K562 (cell line): ENCODE data around the gene RXRB. TPM values are rescaled to one million over a fixed set of nuclear protein-coding genes. Genes with fewer than 3 reads are reported as not detected.

ENCODE experiments used
- ATAC-seq: fragments of 200-7000 bp; cut with Tn5 transposase; 3 replicates; pipeline ENCODE4 v1.9.1; 2020; ENCODE audit warnings: moderate library complexity
- BruUV-seq: library from RNA; stranded (reverse); fragments of 400-500 nt; replicated peaks from 2 replicates; lab custom pipeline; 2021; lab: Mats Ljungman, UMichigan
- CTCF ChIA-PET: fragments of 300-600 bp; formaldehyde crosslinking; extraction: SDS; loops from one replicate; lab custom pipeline; 2021; ENCODE audit warnings: low intra/inter-chr PET ratio; lab: Yijun Ruan, JAX
- POLR2A ChIA-PET: fragments of 300-600, 350-650 bp; sonication (Branson Sonifier 250); formaldehyde crosslinking; extraction: SDS; loops from one replicate; lab custom pipeline; 2021; ENCODE audit warnings: antibody characterized with exemption, inconsistent platforms; lab: Yijun Ruan, JAX
- DNase-seq, 4 experiments: peaks; one replicate each; pipeline versions ENCODE4 v3.0.0 to v3.0.0-alpha.2; 2011 to 2018; ENCODE audit warnings: low spot score in 3 of 4, mixed read lengths in 3 of 4; ENCODE audit errors: extremely low read depth in 1 of 4
- FAIRE-seq: peaks from 2 replicates; lab custom pipeline; 2011; peaks lifted over from hg19 to GRCh38; lab: Jason Lieb, UNC
- H2AFZ ChIP-seq: 2 replicates; pipeline ENCODE4 v1.6.0; 2011; ENCODE audit warnings: low read depth, low read length, control low read depth, inconsistent platforms
- H3K27ac ChIP-seq: fragments of 200-600 bp; 3 replicates; pipeline ENCODE4 v1.8.0; 2011; ENCODE audit warnings: low read depth, mild to moderate bottlenecking, control low read depth, inconsistent platforms, low read length, moderate library complexity, mixed read lengths; ENCODE audit errors: extremely low read depth
- H3K27me3 ChIP-seq, 2 experiments: fragments of 300-600 bp in 1 of 2; 2 replicates in 1 of 2; 3 replicates in 1 of 2; pipeline versions ENCODE4 v1.6.0 to v1.8.0; 2011; ENCODE audit warnings: inconsistent platforms in 2 of 2, low read length in 2 of 2, mild to moderate bottlenecking in 1 of 2, mixed read lengths in 1 of 2, moderate library complexity in 1 of 2; ENCODE audit not compliant: control insufficient read depth in 2 of 2, insufficient read depth in 2 of 2
- H3K36me3 ChIP-seq: fragments of 300-600 bp; 3 replicates; pipeline ENCODE4 v1.8.0; 2011; ENCODE audit warnings: mild to moderate bottlenecking, low read length, inconsistent platforms; ENCODE audit not compliant: control insufficient read depth, insufficient read depth
- H3K4me1 ChIP-seq, 2 experiments: fragments of 200-600 bp in 1 of 2; replicated peaks in 1 of 2; 2 replicates in 1 of 2; 3 replicates in 1 of 2; pipeline versions ENCODE4 v1.5.1 to v1.8.0; 2011; ENCODE audit warnings: inconsistent platforms in 2 of 2, low read length in 2 of 2, mild to moderate bottlenecking in 1 of 2, mixed read lengths in 1 of 2, moderate library complexity in 1 of 2; ENCODE audit not compliant: control insufficient read depth in 2 of 2, insufficient read depth in 2 of 2
- H3K4me2 ChIP-seq: 2 replicates; pipeline ENCODE4 v1.6.1; 2011; ENCODE audit warnings: low read length, control low read depth, inconsistent platforms, mixed read lengths; ENCODE audit not compliant: insufficient read depth
- H3K4me3 ChIP-seq: fragments of 200-600 bp; sonication (generic), shearing (Covaris generic); 2 replicates; pipeline ENCODE4 v1.5.1; 2016; ENCODE audit warnings: control low read depth, inconsistent platforms
- H3K79me2 ChIP-seq: fragments of 200-600 bp; 3 replicates; pipeline ENCODE4 v1.8.0; 2011; ENCODE audit warnings: low read length, inconsistent platforms; ENCODE audit not compliant: control insufficient read depth, insufficient read depth
- H3K9ac ChIP-seq, 2 experiments: 2 replicates each; pipeline versions ENCODE4 v1.6.0 to v1.6.1; 2011; ENCODE audit warnings: low read depth in 2 of 2, low read length in 2 of 2, control low read depth in 1 of 2, inconsistent platforms in 1 of 2, mild to moderate bottlenecking in 1 of 2, mixed read lengths in 1 of 2; ENCODE audit not compliant: insufficient read depth in 1 of 2
- H3K9me1 ChIP-seq: one replicate; pipeline ENCODE4 v1.6.0; 2011; ENCODE audit warnings: inconsistent platforms, mild to moderate bottlenecking, low read length, moderate library complexity; ENCODE audit not compliant: control insufficient read depth, insufficient read depth
- H3K9me3 ChIP-seq: replicated peaks from 2 replicates; pipeline ENCODE4 v1.5.1; 2011; ENCODE audit warnings: low read depth, low read length, inconsistent platforms; ENCODE audit not compliant: control insufficient read depth, insufficient read depth
- H4K20me1 ChIP-seq: replicated peaks from 2 replicates; pipeline ENCODE4 v1.6.1; 2011; ENCODE audit warnings: low read length, inconsistent platforms, mixed read lengths; ENCODE audit not compliant: control insufficient read depth, insufficient read depth
- CSDE1 ChIP-seq, 2 experiments: fragments of 450-650 bp; IDR thresholded peaks; 2 replicates each; pipeline ENCODE4 v1.6.1; 2016; ENCODE audit warnings: mild to moderate bottlenecking in 1 of 2
- FOXK1 ChIP-seq: sonication (generic); formaldehyde crosslinking; IDR thresholded peaks from 2 replicates; pipeline ENCODE4 v1.8.0; 2022; ENCODE audit warnings: missing genetic modification reagents, mild to moderate bottlenecking, borderline replicate concordance
- FOXK2 ChIP-seq, 2 experiments: fragments of 450-650 bp; IDR thresholded peaks in 1 of 2; conservative IDR thresholded peaks in 1 of 2; 2 replicates each; pipeline ENCODE4 v1.6.1; 2016; ENCODE audit warnings: low read depth in 2 of 2, mild to moderate bottlenecking in 1 of 2
- HNRNPLL ChIP-seq: fragments of 200-400 bp; formaldehyde crosslinking; IDR thresholded peaks from 2 replicates; pipeline ENCODE4 v1.6.1; 2017; ENCODE audit warnings: low read length, low read depth, mild to moderate bottlenecking; ENCODE audit not compliant: poor library complexity, severe bottlenecking
- PKNOX1 ChIP-seq: fragments of 450-650 bp; IDR thresholded peaks from 2 replicates; pipeline ENCODE4 v1.6.1; 2016
- PTBP1 ChIP-seq: fragments of 200-400 bp; formaldehyde crosslinking; IDR thresholded peaks from 2 replicates; pipeline ENCODE4 v1.6.1; 2017; ENCODE audit warnings: low read depth, low read length
- RFX5 ChIP-seq: IDR thresholded peaks from 2 replicates; pipeline ENCODE4 v1.6.1; 2011; ENCODE audit warnings: low read depth, mild to moderate bottlenecking, improper control_type of control experiment, low read length
- VEZF1 ChIP-seq: fragments of 200-800 bp; sonication (Bioruptor generic); IDR thresholded peaks from 2 replicates; pipeline ENCODE4 v1.6.1; 2017; ENCODE audit warnings: missing genetic modification characterization, missing compliant biosample characterization
- ZBTB43 ChIP-seq: sonication (generic); formaldehyde crosslinking; IDR thresholded peaks from 2 replicates; pipeline ENCODE4 v1.8.0; 2023; ENCODE audit warnings: mild to moderate bottlenecking, missing genetic modification reagents
- WGBS: fragments of 100-300 bp; shearing (Covaris generic); methylation state at CpG from one replicate; pipeline ENCODE4 v1.1.6; 2016; ENCODE audit warnings: low coverage, mixed read lengths; ENCODE audit not compliant: insufficient coverage; ENCODE audit errors: missing lambda C conversion rate; 5-methylcytosine and 5-hydroxymethylcytosine counted together
- in situ Hi-C: fragments of 300-500 bp; cut with MboI; formaldehyde crosslinking; loops from 4 replicates; pipeline ENCODE4 v1.15.0; 2018; ENCODE audit warnings: inconsistent platforms, mixed read lengths
- intact Hi-C: fragments of 100-400 bp; cut with micrococcal nuclease; formaldehyde crosslinking; loops from 2 replicates; pipeline ENCODE4 v1.14.2; 2022
- polyA plus RNA-seq, 8 experiments: library from polyadenylated mRNA; depleted of rRNA in 4 of 8; stranded (reverse) in 5 of 8; unstranded in 3 of 8; fragments of >200 nt; fragmentation: Nextera tagmentation in 2 of 8; fragmentation: Illumina TruSeq in 1 of 8; extraction: Ambion mirVana in 2 of 8; extraction: Trizol in 1 of 8; gene quantifications; 2 replicates each; pipeline versions ENCODE4 v1.2.1 to v1.2.3, GENCODE V29; 2011 to 2014; ENCODE audit warnings: inconsistent platforms in 1 of 8, missing spikeins in 1 of 8
- total RNA-seq, 7 experiments: library from RNA; depleted of rRNA in 6 of 7; stranded (reverse); fragments of >200 nt in 6 of 7; fragmentation: Illumina TruSeq in 2 of 7; extraction: Trizol in 2 of 7; gene quantifications; 2 replicates each; pipeline versions ENCODE4 v1.2.1 to v1.2.3, GENCODE V29; 2011 to 2021; ENCODE audit warnings: low replicate concordance in 1 of 7
- TF ChIP-seq, protein P1 (sequence below): sonication (generic); formaldehyde crosslinking; IDR thresholded peaks from 2 replicates; pipeline ENCODE4 v1.8.1; 2023; ENCODE audit warnings: mild to moderate bottlenecking, missing genetic modification reagents
- TF ChIP-seq, protein P2 (sequence below), 2 experiments: fragments of 450-650 bp in 1 of 2; sonication (generic) in 1 of 2; formaldehyde crosslinking in 1 of 2; IDR thresholded peaks in 1 of 2; conservative IDR thresholded peaks in 1 of 2; 2 replicates each; pipeline versions ENCODE4 v1.6.1 to v1.8.1; 2016 to 2023; ENCODE audit warnings: mild to moderate bottlenecking in 2 of 2, moderate library complexity in 2 of 2, inconsistent platforms in 1 of 2, missing genetic modification reagents in 1 of 2

The RXRB gene
- total and polyA plus RNA-seq, 9 of the 15 experiments (the other 6 are each of a cell fraction or from before 2014, with no cell fraction given) = 0.76 to 35.5 (median 18.4) TPM

DNA sequence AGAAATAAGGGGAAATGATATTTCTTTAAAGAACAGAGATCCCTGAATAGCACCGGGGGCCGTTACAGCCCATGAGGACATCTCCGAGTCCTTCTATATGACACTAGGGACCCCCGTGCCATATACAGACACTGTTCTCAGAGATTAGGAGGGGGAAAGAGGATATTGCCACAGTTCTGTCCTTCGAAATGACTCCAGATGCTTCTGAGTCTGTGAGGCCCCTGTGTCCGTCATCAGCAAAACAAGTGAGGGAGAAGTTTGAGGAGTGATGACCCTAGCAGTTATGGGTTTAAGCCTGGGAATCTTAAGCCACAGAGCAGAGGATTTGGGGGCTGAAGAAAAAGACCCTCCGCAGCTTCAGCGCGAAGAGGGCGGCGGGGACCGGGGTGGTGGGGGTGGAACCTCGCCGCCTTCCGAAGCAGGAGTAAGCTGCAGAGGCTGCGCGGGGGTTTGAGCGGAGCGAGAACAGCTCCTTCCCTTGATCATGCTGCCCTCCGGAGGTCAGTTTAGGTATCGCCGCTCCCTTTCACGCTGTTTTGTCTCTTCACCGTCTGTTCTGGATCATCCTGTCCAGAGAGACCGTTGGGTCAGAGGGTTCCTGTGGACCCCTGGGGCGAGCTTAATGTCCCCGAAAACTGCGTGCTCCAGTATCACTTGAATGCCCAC is 47.6 kb upstream of the RXRB start:
- H3K79me2 ChIP-seq = no peaks in the 10 kb centered on the region
- peaks cover 4 to 9% of the 10 kb centered on the region in 2 experiments; a peak in 2 of 5 replicates for H3K27me3 ChIP-seq
- in situ Hi-C loops (loop anchor here (5.0 kb wide), 2 partner anchors 131 to 231 kb away; no protein-coding TSS in a partner anchor), intact Hi-C loops (loop anchor here (1.0 to 2.0 kb wide), 4 partner anchors 47 to 234 kb away; partner anchors contain the start of genes RXRB and SLC39A7)
- peaks cover 4% of the 10 kb centered on the region for H3K9me1 ChIP-seq
- H3K27ac ChIP-seq = peak overlapping the region; percentile 81
- peak overlapping the region; percentile 53 for H3K4me3 ChIP-seq
- H2AFZ ChIP-seq = peak overlapping the region; percentile 99
- DNase-seq = peak; percentile 82 to 95 (median 84)
- FAIRE-seq = no peak
- H3K4me2 ChIP-seq = peak overlapping the region; percentile 97
- 10% methylated on average over 24 of the region's 28 CpGs for WGBS
- peak overlapping the region; percentile 79 to 87 for H3K9ac ChIP-seq
- no peaks in the 10 kb centered on the region for H3K9me3 ChIP-seq
- peaks cover 22 to 31% of the 10 kb centered on the region in 2 experiments for H3K4me1 ChIP-seq
- ChIA-PET CTCF (interaction anchor here (0.5 to 3.6 kb wide), 11 partner anchors 47 to 504 kb away, joined by 3 to 24 read pairs (median 5); partner anchors contain the start of genes RXRB and SLC39A7), POLR2A (interaction anchor here (0.6 to 5.2 kb wide), 21 partner anchors 11 to 1033 kb away, joined by 3 to 57 read pairs (median 3); partner anchors contain the start of genes B3GALT4, HLA-DPA1, RING1 and RPS18)
- H4K20me1 ChIP-seq = no peaks in the 10 kb centered on the region
- no TSS peak for BruUV-seq
- peaks cover 19% of the 10 kb centered on the region for H3K36me3 ChIP-seq
- ATAC-seq = peak; percentile 76
- peak in 1 of 2 experiments; percentile 23; a peak in 2 of 4 replicates for TF ChIP-seq FOXK2 (conservative IDR thresholded peaks at IDR 0.05 in 1 of 2, IDR thresholded peaks at IDR 0.05 in 1 of 2; ENCODE audit: low read depth in 2 of 2)
- peak; percentile 8; the same call in 1 of the 2 replicates for TF ChIP-seq PKNOX1
- TF ChIP-seq, protein P1, sequence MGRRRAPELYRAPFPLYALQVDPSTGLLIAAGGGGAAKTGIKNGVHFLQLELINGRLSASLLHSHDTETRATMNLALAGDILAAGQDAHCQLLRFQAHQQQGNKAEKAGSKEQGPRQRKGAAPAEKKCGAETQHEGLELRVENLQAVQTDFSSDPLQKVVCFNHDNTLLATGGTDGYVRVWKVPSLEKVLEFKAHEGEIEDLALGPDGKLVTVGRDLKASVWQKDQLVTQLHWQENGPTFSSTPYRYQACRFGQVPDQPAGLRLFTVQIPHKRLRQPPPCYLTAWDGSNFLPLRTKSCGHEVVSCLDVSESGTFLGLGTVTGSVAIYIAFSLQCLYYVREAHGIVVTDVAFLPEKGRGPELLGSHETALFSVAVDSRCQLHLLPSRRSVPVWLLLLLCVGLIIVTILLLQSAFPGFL = no peak
- TF ChIP-seq CSDE1 (IDR thresholded peaks at IDR 0.05) = no peak
- TF ChIP-seq FOXK1 = peak; percentile 80; the same call in 1 of the 2 replicates
- TF ChIP-seq PTBP1 = peak; percentile 80; the same call in 1 of the 2 replicates
- TF ChIP-seq, protein P2, sequence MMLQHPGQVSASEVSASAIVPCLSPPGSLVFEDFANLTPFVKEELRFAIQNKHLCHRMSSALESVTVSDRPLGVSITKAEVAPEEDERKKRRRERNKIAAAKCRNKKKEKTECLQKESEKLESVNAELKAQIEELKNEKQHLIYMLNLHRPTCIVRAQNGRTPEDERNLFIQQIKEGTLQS (IDR thresholded peaks at IDR 0.05) = no peak
- TF ChIP-seq, protein P2 (CRISPR knock-in tag; conservative IDR thresholded peaks at IDR 0.05) = 0 out of 2 replicates have a peak, but pooled peaks have one; percentile 22
- 0 out of 2 replicates have a peak, but pooled peaks have one; percentile 29 for TF ChIP-seq ZBTB43 (CRISPR knock-in tag)
- TF ChIP-seq HNRNPLL = peak; percentile 70
- TF ChIP-seq VEZF1 = peak; percentile 62
- TF ChIP-seq RFX5 = no peak
